Neural cell (in vitro differentiated cells): ENCODE measurements around the gene ATP5MG. TPM values are rescaled to one million over a fixed set of nuclear protein-coding genes. Genes with fewer than 3 reads are reported as not detected.

Source experiments
- H2AFZ ChIP-seq: fragments of 200-600, 300-800 bp; sonication (generic), shearing (Covaris generic); 2 replicates; pipeline ENCODE4 v1.6.0; 2014; ENCODE audit warnings: low read depth, mild to moderate bottlenecking, antibody characterized with exemption, low read length, moderate library complexity
- H3F3A ChIP-seq: fragments of 200-600 bp; shearing (Covaris generic); 2 replicates; pipeline ENCODE4 v1.6.1; 2016; ENCODE audit warnings: mild to moderate bottlenecking, moderate library complexity, mixed read lengths, antibody characterized with exemption, low read length; ENCODE audit not compliant: insufficient read depth, poor library complexity, severe bottlenecking
- H3K27ac ChIP-seq: fragments of 200-600, 300-800 bp; sonication (generic), shearing (Covaris generic); 2 replicates; pipeline ENCODE4 v1.5.1; 2014; ENCODE audit warnings: mild to moderate bottlenecking, low read length, moderate library complexity
- H3K27me3 ChIP-seq: fragments of 300-800, 200-600 bp; sonication (generic), shearing (Covaris generic); 2 replicates; pipeline ENCODE4 v1.6.0; 2014; ENCODE audit warnings: mild to moderate bottlenecking, low read depth, low read length, moderate library complexity; ENCODE audit not compliant: insufficient read depth
- H3K36me3 ChIP-seq: fragments of 300-800, 200-600 bp; sonication (generic), shearing (Covaris generic); 2 replicates; pipeline ENCODE4 v1.5.1; 2014; ENCODE audit warnings: mild to moderate bottlenecking, antibody characterized with exemption, low read length, moderate library complexity; ENCODE audit not compliant: insufficient read depth
- H3K4me2 ChIP-seq: fragments of 300-800, 200-600 bp; sonication (generic), shearing (Covaris generic); 2 replicates; pipeline ENCODE4 v1.6.0; 2014; ENCODE audit warnings: mild to moderate bottlenecking, low read length
- H3K4me3 ChIP-seq: fragments of 300-800, 200-600 bp; sonication (generic), shearing (Covaris generic); 2 replicates; pipeline ENCODE4 v1.5.1; 2014; ENCODE audit warnings: mild to moderate bottlenecking, low read length, moderate library complexity
- H3K79me2 ChIP-seq: fragments of 200-600 bp; shearing (Covaris generic); replicated peaks from 2 replicates; pipeline ENCODE4 v1.6.0; 2014; ENCODE audit warnings: mild to moderate bottlenecking, low read length, moderate library complexity; ENCODE audit not compliant: insufficient read depth
- H3K9ac ChIP-seq: fragments of 300-800, 200-600 bp; sonication (generic), shearing (Covaris generic); 2 replicates; pipeline ENCODE4 v1.6.1; 2016; ENCODE audit warnings: mild to moderate bottlenecking, low read length, mixed read lengths
- H3K9me2 ChIP-seq: fragments of 200-600 bp; shearing (Covaris generic); 2 replicates; pipeline ENCODE4 v1.6.1; 2016; ENCODE audit warnings: mild to moderate bottlenecking, low read length, mixed read lengths; ENCODE audit not compliant: insufficient read depth
- H3K9me3 ChIP-seq: fragments of 200-600, 300-800 bp; sonication (generic), shearing (Covaris generic); 2 replicates; pipeline ENCODE4 v1.6.1; 2016; ENCODE audit warnings: mild to moderate bottlenecking, mixed run types, low read length, moderate library complexity, mixed read lengths
- H4K20me1 ChIP-seq: fragments of 200-600 bp; shearing (Covaris generic); 2 replicates; pipeline ENCODE4 v1.6.1; 2016; ENCODE audit warnings: mild to moderate bottlenecking, mixed run types; ENCODE audit not compliant: insufficient read depth
- EP300 ChIP-seq: fragments of 450-650 bp; conservative IDR thresholded peaks from 2 replicates; pipeline ENCODE4 v1.6.1; 2014; ENCODE audit warnings: antibody characterized with exemption, mild to moderate bottlenecking, moderate library complexity; ENCODE audit not compliant: poor library complexity, severe bottlenecking
- EZH2 ChIP-seq: fragments of 200-600, 300-800 bp; shearing (Covaris generic), sonication (generic); IDR thresholded peaks from 2 replicates; pipeline ENCODE4 v1.6.1; 2014; ENCODE audit warnings: antibody characterized with exemption, low read length, borderline replicate concordance, mild to moderate bottlenecking; ENCODE audit not compliant: insufficient read depth, poor library complexity, severe bottlenecking
- MXI1 ChIP-seq: fragments of 450-650 bp; conservative IDR thresholded peaks from 2 replicates; pipeline ENCODE4 v1.6.1; 2014; ENCODE audit warnings: antibody characterized with exemption, mild to moderate bottlenecking; ENCODE audit not compliant: poor library complexity, severe bottlenecking
- POLR2AphosphoS5 ChIP-seq: IDR thresholded peaks from 2 replicates; pipeline ENCODE4 v1.6.1; 2012
- RAD21 ChIP-seq: fragments of 450-650 bp; conservative IDR thresholded peaks from 2 replicates; pipeline ENCODE4 v1.6.1; 2014; ENCODE audit warnings: antibody characterized with exemption, mild to moderate bottlenecking, moderate library complexity
- SMC3 ChIP-seq: fragments of 450-650 bp; conservative IDR thresholded peaks from 2 replicates; pipeline ENCODE4 v1.6.1; 2014; ENCODE audit warnings: antibody characterized with exemption, mild to moderate bottlenecking, moderate library complexity; ENCODE audit not compliant: poor library complexity
- TAF1 ChIP-seq: IDR thresholded peaks from 2 replicates; pipeline ENCODE4 v1.6.1; 2012; ENCODE audit warnings: low read depth
- polyA plus RNA-seq: library from polyadenylated mRNA; depleted of rRNA; stranded (reverse); fragments of >200 nt; gene quantifications from 2 replicates; pipeline ENCODE4 v1.2.3, GENCODE V29; 2014
- TF ChIP-seq, protein P1 (sequence below): fragments of 450-650 bp; IDR thresholded peaks from 2 replicates; pipeline ENCODE4 v1.5.1; 2014; ENCODE audit warnings: antibody characterized with exemption, mild to moderate bottlenecking, moderate library complexity; ENCODE audit not compliant: poor library complexity, severe bottlenecking
- TF ChIP-seq, protein P2 (sequence below): IDR thresholded peaks from 2 replicates; pipeline ENCODE4 v1.6.1; 2012; ENCODE audit warnings: borderline replicate concordance

ATP5MG gene
- polyA plus RNA-seq, 1 donor from 2014 or later: 153 TPM

DNA sequence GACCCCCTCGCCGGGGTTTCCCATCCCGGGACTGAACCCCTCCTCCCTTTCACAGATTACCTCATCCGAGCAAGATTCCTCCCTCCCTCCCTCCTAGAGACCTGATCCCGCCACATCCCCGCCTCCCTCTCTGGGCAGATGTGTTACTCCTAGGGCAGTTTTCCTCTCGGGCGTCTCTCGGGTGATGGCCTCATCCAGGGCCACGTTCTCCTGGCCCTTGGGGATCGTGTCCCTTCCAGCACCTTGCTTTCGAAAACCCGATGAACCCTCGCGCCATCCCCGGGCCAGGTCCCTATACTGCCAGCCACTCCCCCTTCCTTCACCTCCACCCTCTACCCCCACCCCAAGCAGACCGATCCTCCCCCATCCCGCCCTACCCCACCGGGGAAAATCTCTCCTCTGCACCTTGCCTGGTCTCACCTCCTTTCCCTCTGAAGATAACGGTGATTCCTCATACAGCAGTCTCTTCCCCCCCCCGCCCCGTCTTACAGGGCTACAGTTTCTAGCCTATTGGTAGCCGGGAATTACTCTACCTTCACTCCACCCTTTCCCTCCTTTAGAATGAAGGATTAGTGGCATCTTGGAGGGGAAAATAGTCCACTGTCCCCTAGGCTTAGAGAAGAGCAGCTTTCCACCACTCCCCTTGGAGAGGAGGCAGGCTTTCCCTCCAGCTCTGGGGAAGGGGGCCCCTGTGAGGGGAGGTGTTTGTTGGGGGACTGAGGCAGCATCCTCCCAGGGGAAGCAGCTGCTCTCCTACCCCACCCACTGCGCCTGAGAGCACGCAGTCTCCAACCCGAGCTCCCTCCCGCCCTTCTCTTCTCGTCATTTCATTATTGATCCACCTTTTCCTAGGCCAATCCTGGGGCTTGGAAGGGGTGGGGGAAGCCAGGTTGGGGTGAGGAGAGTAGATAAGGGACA is 36.1 kb downstream of the ATP5MG start:
- Histone ChIP-seq H3K27me3 (no peaks in the 10 kb centered on the region), H3K4me3 (peak overlapping the region; percentile 96), H3K36me3 (no peaks in the 10 kb centered on the region), H3K9me2 (no peaks in the 10 kb centered on the region), H3F3A (peaks cover 9% of the 10 kb centered on the region), H3K27ac (peak overlapping the region; percentile 96), H4K20me1 (peaks cover 40% of the 10 kb centered on the region), H3K9ac (peak overlapping the region; percentile 99), H3K9me3 (no peaks in the 10 kb centered on the region), H3K79me2 (peaks cover 59% of the 10 kb centered on the region), H2AFZ (no peak overlapping the region), H3K4me2 (peak overlapping the region; percentile 96)
- TF ChIP-seq, protein P1, sequence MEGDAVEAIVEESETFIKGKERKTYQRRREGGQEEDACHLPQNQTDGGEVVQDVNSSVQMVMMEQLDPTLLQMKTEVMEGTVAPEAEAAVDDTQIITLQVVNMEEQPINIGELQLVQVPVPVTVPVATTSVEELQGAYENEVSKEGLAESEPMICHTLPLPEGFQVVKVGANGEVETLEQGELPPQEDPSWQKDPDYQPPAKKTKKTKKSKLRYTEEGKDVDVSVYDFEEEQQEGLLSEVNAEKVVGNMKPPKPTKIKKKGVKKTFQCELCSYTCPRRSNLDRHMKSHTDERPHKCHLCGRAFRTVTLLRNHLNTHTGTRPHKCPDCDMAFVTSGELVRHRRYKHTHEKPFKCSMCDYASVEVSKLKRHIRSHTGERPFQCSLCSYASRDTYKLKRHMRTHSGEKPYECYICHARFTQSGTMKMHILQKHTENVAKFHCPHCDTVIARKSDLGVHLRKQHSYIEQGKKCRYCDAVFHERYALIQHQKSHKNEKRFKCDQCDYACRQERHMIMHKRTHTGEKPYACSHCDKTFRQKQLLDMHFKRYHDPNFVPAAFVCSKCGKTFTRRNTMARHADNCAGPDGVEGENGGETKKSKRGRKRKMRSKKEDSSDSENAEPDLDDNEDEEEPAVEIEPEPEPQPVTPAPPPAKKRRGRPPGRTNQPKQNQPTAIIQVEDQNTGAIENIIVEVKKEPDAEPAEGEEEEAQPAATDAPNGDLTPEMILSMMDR: no peak
- TF ChIP-seq SMC3 (no peak), TAF1 (peak; percentile 57), EZH2 (no peak), POLR2AphosphoS5 (peak; percentile 42), RAD21 (no peak), EP300 (no peak), MXI1 (peak; percentile 33)
- TF ChIP-seq, protein P2, sequence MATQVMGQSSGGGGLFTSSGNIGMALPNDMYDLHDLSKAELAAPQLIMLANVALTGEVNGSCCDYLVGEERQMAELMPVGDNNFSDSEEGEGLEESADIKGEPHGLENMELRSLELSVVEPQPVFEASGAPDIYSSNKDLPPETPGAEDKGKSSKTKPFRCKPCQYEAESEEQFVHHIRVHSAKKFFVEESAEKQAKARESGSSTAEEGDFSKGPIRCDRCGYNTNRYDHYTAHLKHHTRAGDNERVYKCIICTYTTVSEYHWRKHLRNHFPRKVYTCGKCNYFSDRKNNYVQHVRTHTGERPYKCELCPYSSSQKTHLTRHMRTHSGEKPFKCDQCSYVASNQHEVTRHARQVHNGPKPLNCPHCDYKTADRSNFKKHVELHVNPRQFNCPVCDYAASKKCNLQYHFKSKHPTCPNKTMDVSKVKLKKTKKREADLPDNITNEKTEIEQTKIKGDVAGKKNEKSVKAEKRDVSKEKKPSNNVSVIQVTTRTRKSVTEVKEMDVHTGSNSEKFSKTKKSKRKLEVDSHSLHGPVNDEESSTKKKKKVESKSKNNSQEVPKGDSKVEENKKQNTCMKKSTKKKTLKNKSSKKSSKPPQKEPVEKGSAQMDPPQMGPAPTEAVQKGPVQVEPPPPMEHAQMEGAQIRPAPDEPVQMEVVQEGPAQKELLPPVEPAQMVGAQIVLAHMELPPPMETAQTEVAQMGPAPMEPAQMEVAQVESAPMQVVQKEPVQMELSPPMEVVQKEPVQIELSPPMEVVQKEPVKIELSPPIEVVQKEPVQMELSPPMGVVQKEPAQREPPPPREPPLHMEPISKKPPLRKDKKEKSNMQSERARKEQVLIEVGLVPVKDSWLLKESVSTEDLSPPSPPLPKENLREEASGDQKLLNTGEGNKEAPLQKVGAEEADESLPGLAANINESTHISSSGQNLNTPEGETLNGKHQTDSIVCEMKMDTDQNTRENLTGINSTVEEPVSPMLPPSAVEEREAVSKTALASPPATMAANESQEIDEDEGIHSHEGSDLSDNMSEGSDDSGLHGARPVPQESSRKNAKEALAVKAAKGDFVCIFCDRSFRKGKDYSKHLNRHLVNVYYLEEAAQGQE: peak; percentile 40

DNA sequence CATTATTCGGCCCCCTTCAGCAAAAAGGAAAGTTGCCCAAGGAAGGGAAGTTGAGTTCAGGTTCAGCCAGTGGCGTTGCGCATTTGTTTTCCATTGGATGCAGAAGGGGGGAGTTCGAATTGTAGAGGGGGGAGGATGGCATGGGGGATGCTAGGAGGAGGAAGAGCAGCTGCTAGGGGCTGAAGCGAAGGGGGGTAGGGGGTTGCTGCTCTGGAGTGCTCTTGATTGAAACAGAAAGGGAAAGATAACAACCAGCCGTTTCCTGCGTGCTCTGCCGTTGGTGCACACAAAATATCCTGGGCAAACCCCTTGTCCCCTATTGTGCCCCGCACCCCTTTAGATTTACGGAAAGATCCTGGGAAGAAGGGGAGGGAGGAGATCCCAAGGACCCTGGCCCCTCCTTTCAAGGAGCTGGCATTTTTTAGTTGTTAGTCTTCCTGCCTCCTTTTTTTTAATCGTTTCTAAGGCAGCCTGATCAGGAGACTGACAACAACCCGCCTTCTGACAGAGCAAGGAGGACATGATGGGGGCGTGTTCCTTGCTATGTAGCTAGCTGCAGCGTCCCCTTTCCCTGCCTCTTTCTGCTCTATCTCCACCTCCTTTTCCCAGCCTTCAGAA is 37.0 kb downstream of the ATP5MG start:
- H3K9me2 ChIP-seq: no peaks in the 10 kb centered on the region
- H3F3A ChIP-seq: peaks cover 9% of the 10 kb centered on the region
- H3K9me3 ChIP-seq: no peaks in the 10 kb centered on the region
- no peaks in the 10 kb centered on the region for H3K27me3 ChIP-seq
- peak overlapping the region; percentile 96 for H3K27ac ChIP-seq
- no peak overlapping the region for H2AFZ ChIP-seq
- peak overlapping the region; percentile 99 for H3K9ac ChIP-seq
- no peaks in the 10 kb centered on the region for H3K36me3 ChIP-seq
- peaks cover 47% of the 10 kb centered on the region for H4K20me1 ChIP-seq
- peak overlapping the region; percentile 96 for H3K4me3 ChIP-seq
- H3K79me2 ChIP-seq: peaks cover 68% of the 10 kb centered on the region
- TF ChIP-seq, protein P1: no peak
- TF ChIP-seq EP300 (no peak), TAF1 (no peak), SMC3 (peak; percentile 48), MXI1 (peak; percentile 78), RAD21 (peak; percentile 52), POLR2AphosphoS5 (peak; percentile 63), EZH2 (no peak)
- TF ChIP-seq, protein P2: no peak
- peak overlapping the region; percentile 96 for H3K4me2 ChIP-seq
